HepG2 (cell line): ENCODE results near the gene PSMB10. TPM values are rescaled to one million over a fixed set of nuclear protein-coding genes. Genes with fewer than 3 reads are reported as not detected.
A peak's percentile ranks its signal among the peaks of the same experiment; 100 is the strongest.

ENCODE experiments used
- AKAP8 ChIP-seq: sonication (generic); formaldehyde crosslinking; IDR thresholded peaks from 2 replicates; pipeline ENCODE4 v1.5.1; 2020; ENCODE audit warnings: mild to moderate bottlenecking, missing genetic modification reagents
- FUBP1 ChIP-seq: sonication (generic); formaldehyde crosslinking; IDR thresholded peaks from 2 replicates; pipeline ENCODE4 v1.5.1; 2020; ENCODE audit warnings: missing genetic modification reagents, mild to moderate bottlenecking, borderline replicate concordance
- MAF1 ChIP-seq: sonication (generic); formaldehyde crosslinking; IDR thresholded peaks from 2 replicates; pipeline ENCODE4 v1.5.0; 2020; ENCODE audit warnings: missing genetic modification reagents, borderline replicate concordance
- MAFG ChIP-seq: sonication (generic); formaldehyde crosslinking; IDR thresholded peaks from 2 replicates; pipeline ENCODE4 v1.5.1; 2020; ENCODE audit warnings: mild to moderate bottlenecking, missing genetic modification reagents
- NCOA2 ChIP-seq: sonication (generic); formaldehyde crosslinking; IDR thresholded peaks from 2 replicates; pipeline ENCODE4 v1.8.0; 2022; ENCODE audit warnings: inconsistent platforms
- POGK ChIP-seq: sonication (generic); formaldehyde crosslinking; conservative IDR thresholded peaks from 2 replicates; pipeline ENCODE4 v1.8.0; 2022; ENCODE audit warnings: mild to moderate bottlenecking, moderate library complexity, missing genetic modification reagents
- REL ChIP-seq: sonication (generic); formaldehyde crosslinking; conservative IDR thresholded peaks from 2 replicates; pipeline ENCODE4 v1.8.0; 2022; ENCODE audit warnings: mild to moderate bottlenecking, missing genetic modification reagents, moderate library complexity
- ZFAT ChIP-seq: sonication (generic); formaldehyde crosslinking; conservative IDR thresholded peaks from 2 replicates; pipeline ENCODE4 v1.8.1; 2023; ENCODE audit warnings: missing genetic modification reagents, inconsistent platforms
- ZNF234 ChIP-seq: sonication (generic); formaldehyde crosslinking; conservative IDR thresholded peaks from 2 replicates; pipeline ENCODE4 v1.5.1; 2020; ENCODE audit warnings: mild to moderate bottlenecking, missing genetic modification reagents
- ZNF30 ChIP-seq: sonication (generic); formaldehyde crosslinking; IDR thresholded peaks from 2 replicates; pipeline ENCODE4 v1.5.0; 2020; ENCODE audit warnings: mild to moderate bottlenecking, missing genetic modification reagents
- ZNF580 ChIP-seq: IDR thresholded peaks from 2 replicates; pipeline ENCODE4 v1.6.1; 2016; ENCODE audit warnings: low read depth, borderline replicate concordance
- ZSCAN25 ChIP-seq: sonication (generic); formaldehyde crosslinking; IDR thresholded peaks from 2 replicates; pipeline ENCODE4 v1.8.0; 2022; ENCODE audit warnings: mild to moderate bottlenecking, missing genetic modification reagents
- polyA plus RNA-seq, 8 experiments: library from polyadenylated mRNA; depleted of rRNA in 3 of 8; stranded (reverse) in 7 of 8; unstranded in 1 of 8; fragments of >200 nt; fragmentation: Illumina TruSeq in 4 of 8; extraction: Trizol in 4 of 8; gene quantifications; 2 replicates each; pipeline versions ENCODE4 v1.2.1 to v1.2.3, GENCODE V29; 2011 to 2016; ENCODE audit warnings: low read depth in 4 of 8, missing spikeins in 1 of 8, mixed read lengths in 1 of 8; ENCODE audit not compliant: insufficient read depth in 1 of 8
- total RNA-seq, 5 experiments: library from RNA; depleted of rRNA; stranded (reverse); fragments of >200 nt; fragmentation: Illumina TruSeq; extraction: Trizol; gene quantifications; 2 replicates each; pipeline ENCODE4 v1.2.3, GENCODE V29; 2016; ENCODE audit warnings: low read depth in 1 of 5
- TF ChIP-seq, protein P1 (sequence below): sonication (generic); formaldehyde crosslinking; IDR thresholded peaks from 2 replicates; pipeline ENCODE4 v1.5.0; 2020; ENCODE audit warnings: mild to moderate bottlenecking, missing genetic modification reagents, borderline replicate concordance
- TF ChIP-seq, protein P2 (sequence below): sonication (generic); formaldehyde crosslinking; IDR thresholded peaks from 2 replicates; pipeline ENCODE4 v1.5.0; 2020; ENCODE audit warnings: missing genetic modification reagents

The PSMB10 gene
- total and polyA plus RNA-seq, 2 of the 13 experiments (the other 11 are each of a cell fraction or from before 2014, with no cell fraction given), result 12.7 to 65.9 TPM

GRCh38 chr16:67893743-67894399 is 42.8 kb downstream of the PSMB10 start (continued):
- TF ChIP-seq, protein P1, sequence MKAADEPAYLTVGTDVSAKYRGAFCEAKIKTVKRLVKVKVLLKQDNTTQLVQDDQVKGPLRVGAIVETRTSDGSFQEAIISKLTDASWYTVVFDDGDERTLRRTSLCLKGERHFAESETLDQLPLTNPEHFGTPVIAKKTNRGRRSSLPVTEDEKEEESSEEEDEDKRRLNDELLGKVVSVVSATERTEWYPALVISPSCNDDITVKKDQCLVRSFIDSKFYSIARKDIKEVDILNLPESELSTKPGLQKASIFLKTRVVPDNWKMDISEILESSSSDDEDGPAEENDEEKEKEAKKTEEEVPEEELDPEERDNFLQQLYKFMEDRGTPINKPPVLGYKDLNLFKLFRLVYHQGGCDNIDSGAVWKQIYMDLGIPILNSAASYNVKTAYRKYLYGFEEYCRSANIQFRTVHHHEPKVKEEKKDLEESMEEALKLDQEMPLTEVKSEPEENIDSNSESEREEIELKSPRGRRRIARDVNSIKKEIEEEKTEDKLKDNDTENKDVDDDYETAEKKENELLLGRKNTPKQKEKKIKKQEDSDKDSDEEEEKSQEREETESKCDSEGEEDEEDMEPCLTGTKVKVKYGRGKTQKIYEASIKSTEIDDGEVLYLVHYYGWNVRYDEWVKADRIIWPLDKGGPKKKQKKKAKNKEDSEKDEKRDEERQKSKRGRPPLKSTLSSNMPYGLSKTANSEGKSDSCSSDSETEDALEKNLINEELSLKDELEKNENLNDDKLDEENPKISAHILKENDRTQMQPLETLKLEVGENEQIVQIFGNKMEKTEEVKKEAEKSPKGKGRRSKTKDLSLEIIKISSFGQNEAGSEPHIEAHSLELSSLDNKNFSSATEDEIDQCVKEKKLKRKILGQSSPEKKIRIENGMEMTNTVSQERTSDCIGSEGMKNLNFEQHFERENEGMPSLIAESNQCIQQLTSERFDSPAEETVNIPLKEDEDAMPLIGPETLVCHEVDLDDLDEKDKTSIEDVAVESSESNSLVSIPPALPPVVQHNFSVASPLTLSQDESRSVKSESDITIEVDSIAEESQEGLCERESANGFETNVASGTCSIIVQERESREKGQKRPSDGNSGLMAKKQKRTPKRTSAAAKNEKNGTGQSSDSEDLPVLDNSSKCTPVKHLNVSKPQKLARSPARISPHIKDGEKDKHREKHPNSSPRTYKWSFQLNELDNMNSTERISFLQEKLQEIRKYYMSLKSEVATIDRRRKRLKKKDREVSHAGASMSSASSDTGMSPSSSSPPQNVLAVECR (CRISPR knock-in tag), result 0 out of 2 replicates have a peak, but pooled peaks have one; percentile 4
- TF ChIP-seq ZNF580 (CRISPR knock-in tag) (0 out of 2 replicates have a peak, but pooled peaks have one; percentile 15), ZSCAN25 (CRISPR knock-in tag) (peak; percentile 4; the same call in 1 of the 2 replicates), MAF1 (CRISPR knock-in tag) (0 out of 2 replicates have a peak, but pooled peaks have one; percentile 1), REL (CRISPR knock-in tag) (0 out of 2 replicates have a peak, but pooled peaks have one; percentile 9), MAFG (CRISPR knock-in tag) (no peak), FUBP1 (CRISPR knock-in tag) (no peak; the same call in 1 of the 2 replicates), NCOA2 (0 out of 2 replicates have a peak, but pooled peaks have one; percentile 2), ZNF30 (CRISPR knock-in tag) (0 out of 2 replicates have a peak, but pooled peaks have one; percentile 12), AKAP8 (no peak), POGK (CRISPR knock-in tag) (0 out of 2 replicates have a peak, but pooled peaks have one; percentile 40), ZNF234 (0 out of 2 replicates have a peak, but pooled peaks have one; percentile 41), ZFAT (CRISPR knock-in tag) (0 out of 2 replicates have a peak, but pooled peaks have one; percentile 7)
- TF ChIP-seq, protein P2, sequence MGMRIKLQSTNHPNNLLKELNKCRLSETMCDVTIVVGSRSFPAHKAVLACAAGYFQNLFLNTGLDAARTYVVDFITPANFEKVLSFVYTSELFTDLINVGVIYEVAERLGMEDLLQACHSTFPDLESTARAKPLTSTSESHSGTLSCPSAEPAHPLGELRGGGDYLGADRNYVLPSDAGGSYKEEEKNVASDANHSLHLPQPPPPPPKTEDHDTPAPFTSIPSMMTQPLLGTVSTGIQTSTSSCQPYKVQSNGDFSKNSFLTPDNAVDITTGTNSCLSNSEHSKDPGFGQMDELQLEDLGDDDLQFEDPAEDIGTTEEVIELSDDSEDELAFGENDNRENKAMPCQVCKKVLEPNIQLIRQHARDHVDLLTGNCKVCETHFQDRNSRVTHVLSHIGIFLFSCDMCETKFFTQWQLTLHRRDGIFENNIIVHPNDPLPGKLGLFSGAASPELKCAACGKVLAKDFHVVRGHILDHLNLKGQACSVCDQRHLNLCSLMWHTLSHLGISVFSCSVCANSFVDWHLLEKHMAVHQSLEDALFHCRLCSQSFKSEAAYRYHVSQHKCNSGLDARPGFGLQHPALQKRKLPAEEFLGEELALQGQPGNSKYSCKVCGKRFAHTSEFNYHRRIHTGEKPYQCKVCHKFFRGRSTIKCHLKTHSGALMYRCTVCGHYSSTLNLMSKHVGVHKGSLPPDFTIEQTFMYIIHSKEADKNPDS (CRISPR knock-in tag), result peak; percentile 19; the same call in 1 of the 2 replicates
